HG02943 (cell line): ENCODE data around the gene CBL.

Experiments used
- ATAC-seq: cut with Tn5 transposase; IDR thresholded peaks from one replicate; pipeline ENCODE4 v1.9.1; 2021; ENCODE audit warnings: mild to moderate bottlenecking, low read depth, moderate library complexity; ENCODE audit not compliant: unreplicated experiment

Gene CBL

DNA sequence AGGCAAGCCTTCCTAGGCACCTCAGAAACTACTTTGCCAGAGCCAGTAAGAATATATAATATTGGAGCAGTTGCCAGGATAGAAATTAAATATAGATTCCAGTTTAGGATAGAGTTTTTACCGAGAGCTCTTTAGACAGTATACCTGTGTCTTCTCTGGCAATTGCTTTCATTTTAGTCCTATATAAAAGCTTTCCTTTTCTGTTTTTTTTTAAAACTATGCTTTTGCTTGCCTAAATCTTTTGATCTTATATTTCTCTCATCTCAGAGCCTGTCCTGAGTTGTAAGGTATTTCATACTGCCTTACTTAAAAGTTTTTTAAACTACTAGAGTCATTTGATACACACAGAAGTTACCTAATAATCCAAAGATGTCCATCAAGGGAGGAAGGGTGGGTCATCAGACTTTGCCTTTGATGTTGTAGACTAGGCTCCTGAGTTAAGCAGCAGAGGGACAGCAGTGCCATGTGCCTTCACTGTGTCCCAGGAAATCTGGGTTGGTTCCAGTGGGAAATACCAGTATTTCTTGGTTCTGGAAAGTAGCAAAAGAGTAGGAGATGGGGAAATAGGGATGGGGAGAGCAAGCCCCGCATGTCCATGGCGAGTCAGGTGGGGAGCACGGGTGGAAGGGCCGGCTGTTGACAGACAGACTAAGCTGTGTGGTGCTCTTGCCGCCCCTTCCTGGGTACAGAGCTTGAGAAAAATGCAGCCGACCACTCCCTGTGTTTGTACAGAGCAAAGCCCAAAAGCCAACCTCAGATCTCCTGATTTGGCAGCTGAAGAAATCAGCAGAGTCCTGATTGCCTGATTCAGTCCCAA is 99.6 kb downstream of the CBL start:
- ATAC-seq: no peak

GRCh38 chr11:119306373-119306890 is 100.3 kb downstream of the CBL start:
- no peak for ATAC-seq

GRCh38 chr11:119307219-119307618 is 101.1 kb downstream of the CBL start:
- no peak for ATAC-seq

GRCh38 chr11:119307974-119308373 is 101.8 kb downstream of the CBL start:
- ATAC-seq: no peak

DNA sequence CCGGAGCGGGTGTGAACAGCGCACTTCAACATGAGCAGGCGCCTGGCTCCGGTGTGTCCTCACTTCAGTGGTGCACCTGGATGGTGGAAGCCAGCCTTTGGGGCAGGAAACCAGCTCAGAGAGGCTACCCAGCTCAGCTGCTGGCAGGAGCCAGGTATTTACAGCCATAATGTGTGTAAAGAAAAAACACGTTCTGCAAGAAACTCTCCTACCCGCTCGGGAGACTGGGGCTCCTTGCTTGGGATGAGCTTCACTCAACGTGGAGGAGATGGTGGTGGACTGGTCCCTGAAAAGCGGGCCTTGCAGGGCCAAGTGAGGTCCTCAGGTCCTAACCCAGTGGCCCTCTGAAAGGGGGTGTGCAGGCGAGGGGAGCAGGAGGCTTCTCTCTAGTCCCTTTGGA is 103.3 kb downstream of the CBL start:
- ATAC-seq: no peak

DNA sequence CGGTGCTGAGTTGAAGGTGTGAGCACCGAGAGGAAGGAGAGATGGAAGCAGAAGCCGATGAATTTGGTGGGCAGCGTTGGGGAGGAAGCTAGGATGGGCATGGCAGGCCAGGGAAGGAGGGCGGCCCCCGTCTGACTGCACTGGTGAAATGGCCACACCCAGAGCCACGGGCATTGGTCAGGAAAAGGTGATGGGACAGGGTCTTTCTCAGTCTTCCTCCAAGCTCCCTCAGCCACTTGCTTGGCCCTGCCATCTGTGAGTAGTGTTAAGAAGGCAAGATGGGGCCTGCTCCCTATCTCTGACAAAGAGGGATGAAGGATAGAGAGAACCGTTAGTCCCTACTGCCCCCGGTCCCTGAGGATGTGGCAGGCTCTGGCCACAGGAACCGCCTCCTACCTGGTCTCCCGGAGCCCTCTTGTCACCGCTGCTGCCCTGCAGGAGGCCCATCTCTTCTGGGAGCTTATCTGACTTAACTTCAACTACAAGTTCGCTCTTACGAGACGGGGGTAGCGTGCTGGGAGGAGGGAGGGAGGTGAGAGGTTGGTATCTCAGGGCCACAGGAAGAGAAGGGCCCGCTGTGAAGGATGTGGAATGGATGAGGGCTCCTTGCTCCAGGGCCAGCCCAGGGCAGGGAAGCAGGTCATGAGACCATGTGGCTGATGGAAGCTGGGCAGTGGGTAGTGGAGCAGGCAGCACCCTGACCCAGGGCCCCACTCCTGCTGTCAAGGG is 104.0 kb downstream of the CBL start:
- no peak for ATAC-seq

DNA sequence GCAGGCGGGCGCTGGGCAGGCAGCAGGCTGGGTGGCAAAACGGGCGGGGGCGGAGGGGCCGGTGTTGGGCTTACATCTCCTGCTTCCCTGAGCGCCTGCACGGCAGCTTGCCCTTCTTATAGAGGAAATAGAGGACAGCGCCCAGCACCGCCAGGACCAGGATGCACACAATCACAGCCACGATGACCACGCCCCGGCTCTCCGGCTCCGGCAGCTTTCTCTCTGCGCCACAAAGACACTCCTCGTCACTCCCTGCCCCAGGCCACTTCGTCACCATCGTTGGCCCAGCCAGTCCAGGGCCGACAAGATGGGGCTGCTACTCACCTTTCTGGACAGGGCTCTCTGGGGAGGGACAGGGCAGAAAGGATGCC is 104.5 kb downstream of the CBL start:
- no peak for ATAC-seq

- no peak for ATAC-seq
Observed at GRCh38 chr11:119314726-119315125, 108.6 kb downstream of the CBL start.

DNA sequence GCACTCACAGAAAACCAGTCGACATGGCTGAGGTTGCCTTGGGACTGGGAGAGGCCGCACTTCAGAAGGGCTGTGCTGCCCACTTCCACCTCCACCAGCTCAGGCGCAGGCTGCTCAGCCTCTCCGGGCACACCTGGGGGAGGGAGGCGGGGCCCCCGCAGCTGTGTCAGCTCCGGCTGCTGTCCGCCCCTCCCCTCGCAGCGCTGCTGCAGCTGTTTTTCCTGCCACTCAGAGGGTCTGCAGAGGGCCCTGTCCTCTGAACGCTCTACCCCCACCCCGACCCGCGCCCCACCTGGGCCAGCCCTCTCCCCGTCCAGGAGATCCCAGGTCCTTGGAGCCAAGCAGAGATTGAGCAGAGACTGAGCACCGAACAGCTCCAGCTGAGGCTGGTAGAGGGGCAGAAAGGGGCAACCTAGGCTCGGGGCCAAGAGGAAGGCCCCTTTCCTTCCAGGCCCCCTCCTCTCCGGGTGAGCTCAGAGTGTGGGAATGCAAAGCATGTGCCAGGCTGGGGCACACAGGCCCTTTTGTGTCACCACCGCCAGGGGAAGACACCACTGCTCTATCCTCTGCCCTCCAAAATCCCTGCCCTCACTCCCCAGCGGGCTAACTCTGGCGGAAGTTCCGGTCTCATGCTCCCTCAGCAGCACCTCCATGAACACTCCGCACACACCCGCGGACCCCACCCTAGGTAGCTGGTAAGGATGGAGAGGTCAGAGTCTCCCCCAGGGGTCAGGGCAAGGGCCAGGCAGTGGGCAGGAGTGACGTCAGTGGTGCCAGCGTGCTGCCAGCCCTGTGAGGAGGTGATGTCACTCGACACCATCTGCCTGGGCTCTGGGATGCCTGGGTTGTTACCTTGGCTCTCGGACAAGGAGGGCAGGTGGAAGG is 109.2 kb downstream of the CBL start:
- ATAC-seq: no peak

DNA sequence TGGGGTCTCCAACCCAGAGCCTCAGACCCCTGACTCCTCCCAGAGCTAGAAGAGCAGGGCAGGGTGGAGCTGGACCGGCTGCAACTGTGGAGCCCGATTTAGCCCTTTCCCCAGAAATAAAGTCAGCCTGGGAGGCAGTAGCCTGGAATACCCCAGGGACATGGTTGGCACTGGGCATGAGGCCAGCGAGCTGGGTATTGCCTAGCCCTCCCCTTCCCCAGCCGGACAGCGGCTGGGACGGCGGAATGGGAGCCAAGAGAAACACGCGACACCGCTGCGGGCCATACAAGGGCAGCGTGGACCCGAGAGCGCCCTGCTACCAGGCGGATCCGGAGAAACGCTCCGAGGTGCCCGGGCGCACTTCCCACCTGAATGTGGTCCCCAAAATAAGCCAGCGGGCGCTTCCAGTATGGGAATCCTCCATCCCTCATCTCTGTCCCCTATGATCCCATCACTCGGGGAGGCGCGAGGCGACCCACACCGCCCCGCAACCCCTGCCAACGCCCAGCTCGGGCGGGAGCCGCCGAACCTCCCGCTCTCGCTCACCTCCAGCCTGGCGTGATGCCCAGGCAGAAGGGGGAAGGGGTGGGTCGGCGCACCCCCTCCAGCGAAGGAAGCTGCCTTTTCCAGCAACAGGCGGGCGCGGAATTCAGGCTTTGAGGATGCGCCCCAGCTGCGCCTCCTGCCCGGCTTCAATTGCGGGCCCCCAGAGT is 110.0 kb downstream of the CBL start:
- ATAC-seq: no peak

DNA sequence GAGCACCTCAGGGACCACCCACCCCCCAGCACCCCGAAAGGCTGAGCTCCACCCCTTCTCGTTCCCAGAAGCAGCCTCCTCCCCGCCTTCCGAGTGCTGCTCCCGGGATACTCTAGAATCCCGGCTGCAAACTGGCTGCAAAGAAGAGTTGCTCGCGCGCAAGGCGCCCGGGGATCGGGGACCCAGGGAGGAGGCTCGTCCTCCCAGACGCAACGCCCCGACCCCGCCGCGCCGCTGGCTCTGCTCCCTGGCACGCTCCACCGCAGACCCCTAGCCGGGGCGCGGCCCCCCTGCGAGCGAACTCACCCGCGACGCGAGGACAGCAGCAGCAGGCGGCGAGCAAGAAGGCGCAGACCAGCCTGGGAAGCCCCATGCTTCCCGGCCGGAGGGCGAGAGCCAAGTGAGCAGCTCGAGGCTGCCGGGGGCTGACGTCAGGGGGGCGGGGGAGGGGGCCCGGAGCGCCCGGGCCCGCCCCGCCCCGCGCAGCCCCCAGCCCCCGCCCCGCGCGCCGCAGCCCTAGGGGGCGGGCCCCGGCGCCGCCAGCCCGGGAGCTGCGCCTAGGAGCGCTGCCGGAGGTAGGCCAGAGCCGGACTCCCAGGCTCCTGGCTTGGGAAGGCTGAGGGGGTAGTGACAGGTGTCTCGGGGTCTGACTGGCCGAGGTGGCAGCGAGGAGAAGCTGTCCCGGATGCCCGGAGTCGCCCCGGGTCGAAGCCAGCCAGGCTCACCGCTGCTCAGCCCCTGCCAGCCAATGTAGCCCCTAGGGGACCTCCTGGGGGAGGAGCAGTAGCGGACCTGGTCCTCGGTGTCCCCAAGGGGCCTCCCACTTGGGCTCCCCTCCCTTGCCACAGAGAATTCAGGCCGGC is 110.8 kb downstream of the CBL start, which contains the start of gene MCAM:
TSS of gene MCAM (minus strand) at position 402 of the 863 bp plus-strand sequence. CDS start at position 373, 29 bp downstream.
- no peak for ATAC-seq

GRCh38 chr11:119317592-119318239 is 111.6 kb downstream of the CBL start:
- no peak for ATAC-seq

- ATAC-seq: no peak
Observed at GRCh38 chr11:119318240-119319135, 112.3 kb downstream of the CBL start.

DNA sequence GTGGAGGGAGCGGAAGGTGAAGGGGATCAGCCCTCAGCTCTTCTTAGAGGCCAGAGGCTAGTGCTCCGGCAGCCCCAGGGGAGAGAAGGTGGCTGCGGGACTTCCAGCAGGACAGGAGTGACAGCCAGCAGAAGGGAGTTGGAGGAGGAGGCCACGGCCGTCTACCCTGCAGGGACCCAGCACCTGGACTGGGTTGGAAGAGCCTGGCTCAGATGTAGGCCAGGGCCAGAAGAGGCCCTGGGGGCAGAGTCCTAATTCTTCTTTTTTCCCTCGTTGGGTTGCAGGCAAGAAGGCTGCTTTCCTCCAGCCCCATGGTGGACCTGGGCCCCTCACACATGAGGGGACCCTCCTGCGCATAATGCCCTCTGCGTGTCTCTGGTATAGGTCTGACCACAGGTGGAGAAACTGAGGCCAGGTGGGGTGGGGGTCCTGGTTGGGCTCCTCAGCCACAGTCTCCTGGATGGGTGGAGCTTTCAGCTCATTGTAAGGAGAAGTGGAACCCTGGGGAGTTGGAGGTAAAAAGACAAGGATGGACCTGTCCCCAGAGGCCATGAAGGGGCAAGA is 113.1 kb downstream of the CBL start:
- ATAC-seq: no peak

DNA sequence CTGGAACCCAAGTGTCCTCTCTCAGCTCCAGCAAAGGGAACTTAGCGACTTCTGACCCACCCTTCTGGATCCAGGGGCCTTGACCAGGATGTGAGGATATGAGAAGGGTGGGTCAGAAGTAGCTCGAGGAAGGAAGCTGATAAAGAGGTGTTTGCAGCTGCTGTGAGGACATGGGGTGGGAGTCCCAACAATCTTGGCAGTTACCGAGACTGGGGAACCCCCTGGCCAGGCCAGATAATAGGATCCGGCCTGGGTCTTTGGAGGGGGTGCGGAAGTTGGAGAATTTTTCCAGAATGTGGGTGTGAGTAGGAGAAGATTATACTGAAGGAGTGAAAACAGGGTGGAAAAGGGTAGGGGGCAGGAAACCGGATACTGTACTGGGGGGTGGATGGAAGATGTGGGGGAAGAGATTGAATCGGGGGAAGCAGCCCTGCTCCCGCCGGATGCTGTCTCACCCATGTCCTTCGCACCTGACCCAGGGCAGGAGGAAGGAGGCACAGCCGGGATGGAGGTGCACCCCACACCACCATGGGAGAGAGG is 113.6 kb downstream of the CBL start:
- no peak for ATAC-seq

GRCh38 chr11:119320240-119320775 is 114.2 kb downstream of the CBL start:
- ATAC-seq: no peak
